NAMALWA (cell line): ENCODE results near the gene SOD3.

Experiments used
- DNase-seq: peaks from one replicate; pipeline ENCODE4 v3.0.0-alpha.2; 2015; ENCODE audit warnings: low spot score

SOD3 gene

DNA sequence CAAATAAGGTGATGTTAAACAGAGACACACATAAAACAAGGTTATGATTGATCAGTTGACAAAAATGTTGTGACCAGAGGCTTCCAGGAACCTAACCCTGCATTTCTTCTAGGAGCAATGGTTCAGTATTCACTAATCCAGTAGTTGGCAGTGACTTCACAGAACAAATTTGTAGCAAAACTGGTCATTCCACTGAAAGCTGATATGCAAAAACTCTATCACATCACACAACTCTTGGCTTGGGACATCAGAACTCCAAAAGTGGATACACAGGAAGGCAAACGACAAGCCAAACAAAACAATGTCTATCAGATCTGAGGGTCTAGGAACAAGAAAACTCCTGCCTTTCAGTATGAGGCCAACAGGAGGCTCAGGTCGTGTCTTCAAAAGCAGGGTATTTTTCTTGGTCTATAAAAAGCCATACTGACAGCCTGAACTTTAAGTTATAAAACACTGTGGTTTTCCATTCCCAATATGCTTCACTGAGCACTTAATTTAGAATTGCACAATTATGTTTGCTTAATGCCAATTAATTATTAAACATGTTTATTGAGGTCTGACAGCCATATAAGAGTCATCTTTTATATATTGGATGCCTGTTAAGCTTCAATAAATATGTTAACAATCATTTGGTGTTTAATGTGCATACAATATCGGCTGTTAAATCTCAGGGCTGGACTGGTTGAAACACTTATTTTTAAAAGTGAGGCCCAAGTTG, 45.6 kb downstream of the SOD3 start:
- no peak for DNase-seq

DNA sequence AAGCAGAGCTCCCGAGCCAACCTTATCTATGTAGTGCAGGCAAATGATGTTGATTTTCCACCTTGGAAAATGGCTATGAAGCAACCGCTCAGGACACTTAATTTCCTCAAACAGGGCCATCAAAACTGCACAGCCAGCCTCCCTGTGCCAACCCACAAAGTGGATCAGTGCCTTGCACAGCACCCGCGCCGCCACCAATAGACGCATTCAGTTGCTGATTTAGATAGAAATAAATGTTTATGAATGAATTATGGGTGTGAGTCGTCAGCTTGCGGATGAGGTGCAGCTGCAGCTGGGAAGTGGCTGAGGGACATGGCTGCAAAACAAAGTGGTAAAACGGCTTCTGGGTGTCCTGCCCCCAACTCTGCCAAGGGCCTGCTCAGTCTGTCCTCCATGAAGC, 47.0 kb downstream of the SOD3 start:
- no peak for DNase-seq

GRCh38 chr4:24843096-24843495, 47.7 kb downstream of the SOD3 start:
- DNase-seq = no peak

DNA sequence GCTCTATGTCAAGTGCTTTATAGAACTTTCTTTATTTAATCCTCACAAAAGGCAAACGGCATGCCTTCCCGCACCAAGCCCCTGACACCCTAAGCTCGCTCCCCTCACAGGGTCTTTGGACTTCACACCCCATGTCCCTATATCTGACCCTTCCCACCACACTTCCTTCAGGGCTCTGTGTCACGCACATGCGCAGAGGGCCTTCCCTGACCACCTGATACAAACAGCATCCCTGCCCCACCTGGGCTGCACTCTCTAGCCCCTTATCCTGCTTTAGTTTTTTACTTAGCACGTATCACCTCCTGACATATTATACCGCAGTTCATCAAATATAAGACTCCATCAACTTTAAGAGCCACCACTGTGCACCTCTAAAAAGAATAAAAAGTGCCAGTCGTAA, 49.8 kb downstream of the SOD3 start:
- DNase-seq = no peak

- DNase-seq = no peak
These were observed 50.5 kb downstream of the SOD3 start for GRCh38 chr4:24845902-24846301.

DNA sequence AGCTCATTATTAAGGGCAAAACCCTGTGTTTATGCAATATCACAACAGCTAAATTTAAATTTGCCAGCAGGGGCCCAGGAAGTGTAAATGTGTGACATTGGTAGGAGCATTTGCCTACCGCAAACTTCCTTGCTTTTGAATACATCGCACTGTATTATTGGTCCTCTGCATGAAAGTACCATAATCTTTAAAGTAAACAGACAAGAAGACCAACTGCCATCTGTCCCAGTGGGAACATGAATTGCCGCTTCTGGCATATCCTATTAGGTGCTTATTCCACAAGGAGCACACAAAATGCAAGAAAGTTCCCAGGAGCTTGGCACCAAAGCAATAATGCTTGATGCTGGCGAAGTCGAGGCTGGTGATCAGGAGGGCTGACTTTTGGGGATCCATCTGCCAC, 51.3 kb downstream of the SOD3 start:
- no peak for DNase-seq

- DNase-seq = no peak
These were observed 54.0 kb downstream of the SOD3 start for GRCh38 chr4:24849351-24849750.

GRCh38 chr4:24849756-24850155, 54.4 kb downstream of the SOD3 start:
- DNase-seq = no peak
